Measurements from ENCODE around the gene S100A16. TPM values are rescaled to one million over a fixed set of nuclear protein-coding genes. Genes with fewer than 3 reads are reported as not detected.

Gene S100A16
- total and polyA plus RNA-seq, 4 donors = 72.8 to 116 (median 84.9) TPM

Other genes starting within 250 kb of the S100A16 start
- gene S100A12, start 237.5 kb downstream of the S100A16 start, total RNA-seq = 10 to 100 TPM in 1 of 2 donors, 1 to 10 TPM in 1; 4.4 to 23.6 TPM
- 10 to 100 TPM in 1 of 2 donors, 1 to 10 TPM in 1; 1.7 to 58.6 TPM for gene S100A12, start 237.5 kb downstream of the S100A16 start, polyA plus RNA-seq
- 100 to 1,000 TPM in 1 of 2 donors, 10 to 100 TPM in 1; 83.5 to 185 TPM for gene S100A8, start 222.1 kb downstream of the S100A16 start, total RNA-seq
- gene S100A8, start 222.1 kb downstream of the S100A16 start, polyA plus RNA-seq = 100 to 1,000 TPM in 1 of 2 donors, 10 to 100 TPM in 1; 48.2 to 218 TPM
- gene S100A7A, start 196.6 kb downstream of the S100A16 start, total RNA-seq = not detected
- not detected for gene S100A7A, start 196.6 kb downstream of the S100A16 start, polyA plus RNA-seq
- not detected for gene S100A7, start 152.5 kb downstream of the S100A16 start, total RNA-seq
- not detected for gene S100A7, start 152.5 kb downstream of the S100A16 start, polyA plus RNA-seq
- 1,000 to 10,000 TPM in 1 of 2 donors, 100 to 1,000 TPM in 1; 934 to 1,126 TPM for gene S100A6, start 77.1 kb downstream of the S100A16 start, total RNA-seq
- gene S100A6, start 77.1 kb downstream of the S100A16 start, polyA plus RNA-seq = 1,000 to 10,000 TPM; 3,932 to 5,181 TPM
- gene S100A5, start 72.2 kb downstream of the S100A16 start, total RNA-seq = not detected
- gene S100A5, start 72.2 kb downstream of the S100A16 start, polyA plus RNA-seq = not detected
- gene S100A4, start 67.3 kb downstream of the S100A16 start, total RNA-seq = 100 to 1,000 TPM; 406 to 967 TPM
- 1,000 to 10,000 TPM; 3,369 to 4,033 TPM for gene S100A4, start 67.3 kb downstream of the S100A16 start, polyA plus RNA-seq
- gene S100A3, start 63.9 kb downstream of the S100A16 start, total RNA-seq = 1 to 10 TPM; 2.3 to 3.8 TPM
- 10 to 100 TPM in 1 of 2 donors, 1 to 10 TPM in 1; 3.0 to 11.7 TPM for gene S100A3, start 63.9 kb downstream of the S100A16 start, polyA plus RNA-seq
- 1 to 10 TPM; 1.8 TPM for gene S100A2, start 47.3 kb downstream of the S100A16 start, total RNA-seq
- 1 to 10 TPM; 2.1 to 6.4 TPM for gene S100A2, start 47.3 kb downstream of the S100A16 start, polyA plus RNA-seq
- gene S100A14, start 3.2 kb upstream of the S100A16 start, total RNA-seq = not detected
- 10 to 100 TPM in 1 of 2 donors, 1 to 10 TPM in 1; 2.5 to 91.2 TPM for gene S100A14, start 3.2 kb upstream of the S100A16 start, polyA plus RNA-seq
- gene S100A13, start 14.4 kb upstream of the S100A16 start, total RNA-seq = 100 to 1,000 TPM in 1 of 2 donors, 10 to 100 TPM in 1; 80.0 to 111 TPM
- gene S100A13, start 14.4 kb upstream of the S100A16 start, polyA plus RNA-seq = 100 to 1,000 TPM; 243 to 245 TPM
- gene S100A1, start 15.3 kb upstream of the S100A16 start, total RNA-seq = under 1 TPM in 1 of 2 donors, not detected in 1; 0.69 TPM
- gene S100A1, start 15.3 kb upstream of the S100A16 start, polyA plus RNA-seq = 1 to 10 TPM in 1 of 2 donors, under 1 TPM in 1; 0.23 to 7.1 TPM
- gene CHTOP, start 20.9 kb upstream of the S100A16 start, total RNA-seq = 10 to 100 TPM; 54.3 to 57.0 TPM
- 10 to 100 TPM; 34.4 to 51.8 TPM for gene CHTOP, start 20.9 kb upstream of the S100A16 start, polyA plus RNA-seq
- 10 to 100 TPM; 30.4 to 35.4 TPM for gene SNAPIN, start 45.6 kb upstream of the S100A16 start, total RNA-seq
- 10 to 100 TPM; 52.6 to 55.6 TPM for gene SNAPIN, start 45.6 kb upstream of the S100A16 start, polyA plus RNA-seq
- 10 to 100 TPM; 70.6 to 82.9 TPM for gene ILF2, start 57.9 kb upstream of the S100A16 start, total RNA-seq
- gene ILF2, start 57.9 kb upstream of the S100A16 start, polyA plus RNA-seq = 10 to 100 TPM; 67.0 to 72.8 TPM
- 100 to 1,000 TPM; 116 to 168 TPM for gene NPR1, start 65.6 kb upstream of the S100A16 start, total RNA-seq
- 100 to 1,000 TPM in 1 of 2 donors, 10 to 100 TPM in 1; 39.4 to 110 TPM for gene NPR1, start 65.6 kb upstream of the S100A16 start, polyA plus RNA-seq
- gene INTS3, start 114.9 kb upstream of the S100A16 start, total RNA-seq = 10 to 100 TPM; 52.2 to 76.7 TPM
- 100 to 1,000 TPM in 1 of 2 donors, 10 to 100 TPM in 1; 10.9 to 101 TPM for gene INTS3, start 114.9 kb upstream of the S100A16 start, polyA plus RNA-seq
- 10 to 100 TPM; 52.4 to 54.5 TPM for gene SLC27A3, start 162.3 kb upstream of the S100A16 start, total RNA-seq
- 100 to 1,000 TPM in 1 of 2 donors, 10 to 100 TPM in 1; 26.3 to 166 TPM for gene SLC27A3, start 162.3 kb upstream of the S100A16 start, polyA plus RNA-seq